Heart right ventricle (tissue), 16 donors: ENCODE measurements around the gene MKRN3. TPM values are rescaled to one million over a fixed set of nuclear protein-coding genes. Genes with fewer than 3 reads are reported as not detected.

Experiments used
- ATAC-seq, 8 donors: fragments of 200-7000 bp; cut with Tn5 transposase; one replicate each; pipeline ENCODE4 v1.9.1; 2020; ENCODE audit warnings: mild to moderate bottlenecking in 8 of 8, moderate library complexity in 8 of 8, moderate number of reproducible peaks in 1 of 8
- DNase-seq, 2 donors: peaks; one replicate each; pipeline ENCODE4 v3.0.0-alpha.2; 2020
- H3K27ac ChIP-seq, 10 donors: fragments of 200-600 bp; sonication (generic) in 2 of 10; one replicate each; pipeline versions ENCODE4 v1.5.0 to v1.8.0; 2020 to 2022; ENCODE audit warnings: mild to moderate bottlenecking in 3 of 10
- H3K27me3 ChIP-seq, 7 donors: fragments of 200-600 bp; one replicate each; pipeline ENCODE4 v1.8.0; 2021 to 2022; ENCODE audit warnings: mild to moderate bottlenecking in 2 of 7
- H3K36me3 ChIP-seq, 9 donors: fragments of 200-600 bp; sonication (generic) in 1 of 9; one replicate each; pipeline versions ENCODE4 v1.5.0 to v1.8.0; 2020 to 2022; ENCODE audit warnings: mild to moderate bottlenecking in 2 of 9
- H3K4me1 ChIP-seq, 9 donors: fragments of 200-600 bp; sonication (generic) in 1 of 9; one replicate each; pipeline versions ENCODE4 v1.5.0 to v1.8.0; 2020 to 2022; ENCODE audit warnings: mild to moderate bottlenecking in 4 of 9
- H3K4me3 ChIP-seq, 10 donors: fragments of 200-600 bp; sonication (generic) in 2 of 10; one replicate each; pipeline versions ENCODE4 v1.5.0 to v1.8.0; 2020 to 2022; ENCODE audit warnings: mild to moderate bottlenecking in 7 of 10, moderate library complexity in 2 of 10
- H3K9me3 ChIP-seq, 11 donors: fragments of 200-600 bp in 10 of 11; sonication (generic) in 2 of 11; one replicate each; pipeline versions ENCODE4 v1.5.0 to v1.8.0; 2013 to 2022; ENCODE audit warnings: mild to moderate bottlenecking in 2 of 11, control low read depth in 1 of 11, moderate library complexity in 1 of 11
- WGBS, 2 donors: extraction: QIAGEN DNeasy Blood & Tissue Kit; methylation state at CpG; one replicate each; pipeline ENCODE4 v1.1.7; 2013; ENCODE audit warnings: inconsistent platforms in 1 of 2; 5-methylcytosine and 5-hydroxymethylcytosine counted together
- intact Hi-C, 10 donors: fragments of 100-400 bp; cut with DNase I; formaldehyde crosslinking; loops; one replicate each; pipeline versions ENCODE4 v1.11.1 to v1.14.2; 2022
- microRNA-seq, 2 donors: library from miRNA; unstranded; fragments of <30 nt; microRNA quantifications; one replicate each; pipeline ENCODE4 v1.2.0, GENCODE V29; 2021
- polyA plus RNA-seq, 2 donors: library from polyadenylated mRNA; stranded (reverse); fragments of 200-250 nt; gene quantifications; one replicate each; pipeline ENCODE4 v1.2.3, GENCODE V29; 2013
- total RNA-seq, 10 donors: library from RNA; stranded (reverse); fragmentation: NEBNext Ultra II Directional in 3 of 10; extraction: Animal tissue kit (Norgen Biotek cat#: 25700) in 3 of 10; gene quantifications; one replicate each; pipeline versions ENCODE4 v1.2.1 to v1.2.4, GENCODE V29; 2021 to 2023
- TF ChIP-seq, protein P1 (sequence below), 9 donors: fragments of 200-600 bp; sonication (generic) in 2 of 9; IDR thresholded peaks; one replicate each; pipeline versions ENCODE4 v1.5.0 to v1.8.0; 2021 to 2022; ENCODE audit warnings: antibody characterized with exemption in 9 of 9, mild to moderate bottlenecking in 5 of 9, moderate library complexity in 1 of 9
- donor health status: Arrhythmogenic right ventricular cardiomyopathy.
- donor health status: ischemic (EF 13 %, LVEDD 7.1; RV severe dilation, severe dysfunction).
- donor health status: healthy with polysubstance abuse.
- donor health status: DM: no; HTN: yes; CAD: no.
- donor health status: DM: no; HTN: no; CAD: no.
- donor health status: ischemic (EF 25% LVEDD 6.9; RV normal size, moderate dysfunction).
- donor health status: ischemic (EF 25% LVEDD 5.7; RV mildly dilated, moderate dysfunction).
- donor health status: healthy.
- donor health status: DM: yes; HTN: yes; CAD: no.
- donor health status: Ischemic cardiomyopathy.
- donor health status: ischemic (EF 35%, LVEDD 5.7; RV mildly dilated, moderate dysfunction).
- donor health status: nonischemic (EF 11% LVEDD 7.7; RV severe dilation, severe dysfunction).
- donor health status: DM: yes; HTN: yes; CAD: no.
- donor health status: PGD.
- donor health status: ischemic (EF 29% LVEDD 5.4; RV normal size, mild dysfunction).
- donor health status: nonischemic (EF 23%, LVEDD 6.1; RV moderate dilation, normal function).

The MKRN3 gene
- total and polyA plus RNA-seq, 12 donors, result 0.04 to 1.9 (median 0.56) TPM; not detected in 6

DNA sequence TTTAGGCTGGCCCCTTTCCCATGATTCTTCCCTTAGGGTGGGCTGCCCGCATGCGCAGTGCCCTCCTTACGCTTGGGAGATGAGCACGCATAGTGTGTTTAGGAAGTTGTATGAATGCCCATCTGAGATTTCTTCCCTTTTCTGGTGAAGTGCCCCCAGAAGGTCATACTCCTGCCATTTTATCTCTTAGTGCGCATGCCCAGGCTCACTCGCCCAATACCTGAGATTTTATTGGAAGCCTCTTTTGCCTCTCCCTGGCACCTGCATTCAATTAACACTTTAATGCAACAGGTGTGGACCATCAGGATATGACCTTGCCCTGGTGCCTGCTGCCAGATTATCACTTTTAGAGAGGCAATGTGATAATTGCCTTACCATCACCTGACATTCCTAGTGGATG is 36.6 kb downstream of the MKRN3 start:
- WGBS, 2 donors, result 93 to 95% methylated on average over 6 of the region's 6 CpGs
- intact Hi-C loops, result no loop called here

DNA sequence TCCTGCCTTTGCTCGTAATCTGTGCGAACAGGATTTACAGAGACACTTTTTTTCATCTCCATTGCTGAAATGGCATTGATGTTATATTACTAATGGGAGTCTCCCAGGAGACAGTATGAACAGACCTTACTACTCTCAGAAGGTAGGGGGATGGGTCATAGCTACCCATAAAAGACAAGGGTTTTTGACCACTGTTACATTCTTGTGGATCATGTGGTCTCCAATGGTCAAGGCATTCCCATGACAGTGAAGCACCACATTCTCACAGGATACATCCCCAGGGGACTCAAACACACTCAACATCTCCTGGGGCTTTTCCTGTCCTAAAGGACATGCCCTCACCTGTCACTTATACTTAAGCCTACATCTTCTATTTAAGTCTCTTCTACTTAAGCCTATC is 40.8 kb downstream of the MKRN3 start:
- Histone ChIP-seq H3K4me3 (no peak overlapping the region), H3K27me3 (no peaks in the 10 kb centered on the region), H3K27ac (no peak overlapping the region), H3K9me3 (peaks cover 0 to 4% (median 0%) of the 10 kb centered on the region in 11 donors), H3K36me3 (no peaks in the 10 kb centered on the region), H3K4me1 (no peaks in the 10 kb centered on the region)
- TF ChIP-seq, protein P1, sequence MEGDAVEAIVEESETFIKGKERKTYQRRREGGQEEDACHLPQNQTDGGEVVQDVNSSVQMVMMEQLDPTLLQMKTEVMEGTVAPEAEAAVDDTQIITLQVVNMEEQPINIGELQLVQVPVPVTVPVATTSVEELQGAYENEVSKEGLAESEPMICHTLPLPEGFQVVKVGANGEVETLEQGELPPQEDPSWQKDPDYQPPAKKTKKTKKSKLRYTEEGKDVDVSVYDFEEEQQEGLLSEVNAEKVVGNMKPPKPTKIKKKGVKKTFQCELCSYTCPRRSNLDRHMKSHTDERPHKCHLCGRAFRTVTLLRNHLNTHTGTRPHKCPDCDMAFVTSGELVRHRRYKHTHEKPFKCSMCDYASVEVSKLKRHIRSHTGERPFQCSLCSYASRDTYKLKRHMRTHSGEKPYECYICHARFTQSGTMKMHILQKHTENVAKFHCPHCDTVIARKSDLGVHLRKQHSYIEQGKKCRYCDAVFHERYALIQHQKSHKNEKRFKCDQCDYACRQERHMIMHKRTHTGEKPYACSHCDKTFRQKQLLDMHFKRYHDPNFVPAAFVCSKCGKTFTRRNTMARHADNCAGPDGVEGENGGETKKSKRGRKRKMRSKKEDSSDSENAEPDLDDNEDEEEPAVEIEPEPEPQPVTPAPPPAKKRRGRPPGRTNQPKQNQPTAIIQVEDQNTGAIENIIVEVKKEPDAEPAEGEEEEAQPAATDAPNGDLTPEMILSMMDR (IDR thresholded peaks at IDR 0.05), result no peak
- intact Hi-C loops, result no loop called here
- 83 to 88% methylated on average over 2 of the region's 2 CpGs for WGBS, 2 donors
- DNase-seq (no peak), ATAC-seq (no peak)

More for the DNA sequence above, 36.6 kb downstream of the MKRN3 start:
- Histone ChIP-seq H3K9me3 (no peaks in the 10 kb centered on the region), H3K27ac (no peak overlapping the region), H3K27me3 (peaks cover 0 to under 1% (median 0%) of the 10 kb centered on the region in 7 donors), H3K4me1 (no peaks in the 10 kb centered on the region), H3K4me3 (no peak overlapping the region), H3K36me3 (no peaks in the 10 kb centered on the region)
- DNase-seq (no peak), ATAC-seq (no peak)
- TF ChIP-seq, protein P1 (IDR thresholded peaks at IDR 0.05), result no peak

DNA sequence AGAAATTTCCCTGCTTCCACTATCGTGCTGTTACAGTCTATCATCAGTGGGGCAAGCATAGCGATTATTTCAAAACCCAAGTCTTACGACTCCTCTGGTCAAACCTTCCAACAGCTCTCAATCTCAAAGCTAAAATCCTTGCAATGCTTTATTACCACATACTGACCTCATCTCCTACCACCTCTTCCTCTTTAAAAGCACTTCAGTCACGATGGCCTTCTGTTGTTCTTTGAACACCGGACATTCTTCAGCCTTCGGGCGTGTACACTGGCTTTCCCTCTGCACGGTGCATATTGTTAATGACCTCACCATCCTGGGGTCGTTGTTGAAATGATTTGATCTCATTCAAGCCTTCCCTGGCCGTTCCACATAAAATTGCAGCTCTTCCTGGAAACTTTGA is 51.1 kb downstream of the MKRN3 start:
- Histone ChIP-seq H3K4me1 (no peaks in the 10 kb centered on the region), H3K27ac (no peak overlapping the region), H3K27me3 (no peaks in the 10 kb centered on the region), H3K9me3 (peaks cover 0 to 22% (median 0%) of the 10 kb centered on the region in 11 donors), H3K4me3 (no peak overlapping the region), H3K36me3 (no peaks in the 10 kb centered on the region)
- ATAC-seq, result no peak
- intact Hi-C loops, result loop anchor here in 1 of 10 donors (10.0 kb wide), 1 partner anchor 58 kb away; no protein-coding TSS in a partner anchor
- TF ChIP-seq, protein P1 (IDR thresholded peaks at IDR 0.05), result no peak
- WGBS, 2 donors, result 57 to 65% methylated on average over 10 of the region's 10 CpGs
- no peak for DNase-seq

Small RNA genes lying within 50 kb of the gene (microRNA-seq; reads per million reads assigned to microRNA genes)
- gene MIR4508, result 0 reads per million in 2 donors

Other genes with a start within 250 kb of the MKRN3 start
- gene GOLGA6L26, start 231.5 kb upstream of the MKRN3 start, total RNA-seq, result not detected
- gene GOLGA6L26, start 231.5 kb upstream of the MKRN3 start, polyA plus RNA-seq, result not detected
- gene GOLGA8S, start 210.9 kb upstream of the MKRN3 start, total RNA-seq, result under 1 TPM; 0.11 to 0.92 (median 0.41) TPM
- under 1 TPM; 0.03 to 0.66 TPM for gene GOLGA8S, start 210.9 kb upstream of the MKRN3 start, polyA plus RNA-seq
- under 1 TPM in 1 of 10 donors, not detected in 9; 0.09 TPM for gene GOLGA6L2, start 118.4 kb upstream of the MKRN3 start, total RNA-seq
- not detected for gene GOLGA6L2, start 118.4 kb upstream of the MKRN3 start, polyA plus RNA-seq
- under 1 TPM in 4 of 10 donors, not detected in 6; 0.07 to 0.11 (median 0.09) TPM for gene MAGEL2, start 82.2 kb downstream of the MKRN3 start, total RNA-seq
- gene MAGEL2, start 82.2 kb downstream of the MKRN3 start, polyA plus RNA-seq, result under 1 TPM in 1 of 2 donors, not detected in 1; 0.04 TPM
- 10 to 100 TPM; 33.2 to 54.6 (median 41.8) TPM for gene NDN, start 121.6 kb downstream of the MKRN3 start, total RNA-seq
- 10 to 100 TPM in 1 of 2 donors, 1 to 10 TPM in 1; 6.7 to 29.0 TPM for gene NDN, start 121.6 kb downstream of the MKRN3 start, polyA plus RNA-seq